Stimulated activated CD4-positive, alpha-beta T cell treated with anti-CD3 and anti-CD28 coated beads, Interleukin-4, amount 100 ng/mL, for 4 hours (primary cell): ENCODE measurements around the gene PUS1.
A peak's percentile ranks its signal among the peaks of the same experiment; 100 is the strongest.
"Not testable (repeated sequence)": the region's sequence is repeated elsewhere in the genome, so short reads cannot be mapped to it uniquely, and the experiment has no call there.

ENCODE experiments used
- DNase-seq, 2 experiments: peaks; one replicate each; pipeline ENCODE4 v3.0.0-alpha.2; 2020

The PUS1 gene

GRCh38 chr12:131941116-131941986 lies 12.3 kb downstream of the PUS1 start:
- no peak for DNase-seq

DNA sequence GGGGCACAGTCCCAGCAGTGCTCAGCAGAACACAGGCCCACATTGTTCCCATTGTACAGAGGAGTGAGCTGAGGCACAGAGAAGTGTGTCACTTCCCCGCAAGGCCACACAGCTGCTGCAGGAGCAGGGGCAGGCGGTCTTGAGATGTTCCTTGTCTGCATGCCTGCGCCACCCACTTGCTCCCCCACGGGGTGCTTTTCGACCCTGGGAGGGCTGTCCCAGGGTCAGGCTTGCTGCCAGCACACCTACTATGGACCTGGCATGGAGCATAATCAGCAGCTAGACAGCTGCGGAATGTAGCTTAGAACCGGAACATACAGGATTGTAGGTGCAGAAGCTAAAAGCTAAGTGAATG lies 12.9 kb downstream of the PUS1 start:
- no peak for DNase-seq

DNA sequence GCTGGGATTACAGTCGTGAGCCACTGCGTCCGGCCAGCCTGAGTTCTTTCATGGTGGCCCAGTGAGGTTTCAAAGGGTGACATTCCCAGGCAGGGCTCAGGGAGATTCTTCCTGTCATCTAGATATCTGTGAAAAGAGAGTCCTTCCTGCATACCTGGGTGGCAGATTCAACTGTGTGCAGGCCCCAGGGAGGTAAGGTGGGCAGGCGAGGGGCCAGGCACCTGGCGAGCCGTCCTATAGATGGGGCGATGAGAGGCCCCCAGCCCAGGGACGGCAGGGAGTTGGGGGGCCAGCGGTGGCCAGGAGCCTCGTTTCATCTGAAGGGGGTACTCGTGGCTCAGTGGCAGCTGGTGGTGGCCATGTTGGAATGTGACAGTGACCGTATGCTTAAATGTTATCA lies 13.6 kb downstream of the PUS1 start:
- DNase-seq, result no peak

DNA sequence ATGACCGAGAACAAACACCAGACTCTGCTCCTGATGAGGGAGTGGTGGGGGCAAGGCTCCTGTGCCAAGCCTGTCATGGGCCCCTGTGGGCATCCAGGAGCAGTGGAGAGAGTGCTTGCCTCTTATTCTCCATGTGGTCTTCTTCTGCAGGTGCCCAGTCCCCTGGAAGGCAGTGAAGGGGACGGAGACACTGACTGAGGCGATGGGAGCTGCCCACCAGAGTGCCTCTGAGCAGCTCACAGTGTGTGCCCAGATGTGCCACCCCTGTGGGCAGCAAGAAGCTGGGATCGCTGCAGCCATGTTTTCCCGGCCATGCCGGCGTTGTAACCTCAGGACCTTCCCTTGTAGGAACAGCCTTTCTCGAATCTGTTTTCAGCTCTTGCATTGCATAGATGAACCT lies 14.3 kb downstream of the PUS1 start:
- no peak for DNase-seq

GRCh38 chr12:131943876-131944275 lies 14.8 kb downstream of the PUS1 start:
- no peak for DNase-seq

DNA sequence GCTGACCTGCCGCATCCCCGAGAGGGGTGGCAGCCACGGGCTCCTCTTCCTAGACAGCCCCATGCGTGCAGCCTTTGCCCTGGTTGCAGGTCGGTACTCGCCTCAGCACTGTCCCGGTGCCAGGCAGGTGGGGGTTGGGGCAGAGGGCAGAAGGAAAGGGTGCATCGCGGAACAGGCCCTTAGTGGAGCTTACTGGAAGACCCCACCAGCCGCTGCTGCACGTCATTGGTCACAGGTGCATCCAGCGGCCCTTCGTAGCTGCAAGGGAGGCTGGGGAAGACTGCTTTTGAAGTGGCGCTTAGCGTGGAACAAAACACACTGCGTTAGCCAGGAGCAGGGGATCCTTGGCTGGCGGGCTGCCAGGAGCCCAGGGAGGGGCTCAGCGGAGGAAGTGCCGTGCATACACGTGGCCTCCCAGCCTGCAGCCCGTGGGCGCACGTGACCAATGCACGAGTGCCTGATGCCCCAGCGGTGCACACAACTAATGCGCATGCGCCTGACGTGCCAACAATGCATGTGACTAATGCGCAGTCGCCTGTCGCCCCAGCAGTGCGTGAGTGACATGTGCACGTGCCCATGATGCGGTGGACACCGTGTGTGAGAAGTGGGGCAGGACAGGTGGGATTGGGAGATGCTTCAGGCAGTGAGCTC lies 15.7 kb downstream of the PUS1 start:
- DNase-seq, result no peak

DNA sequence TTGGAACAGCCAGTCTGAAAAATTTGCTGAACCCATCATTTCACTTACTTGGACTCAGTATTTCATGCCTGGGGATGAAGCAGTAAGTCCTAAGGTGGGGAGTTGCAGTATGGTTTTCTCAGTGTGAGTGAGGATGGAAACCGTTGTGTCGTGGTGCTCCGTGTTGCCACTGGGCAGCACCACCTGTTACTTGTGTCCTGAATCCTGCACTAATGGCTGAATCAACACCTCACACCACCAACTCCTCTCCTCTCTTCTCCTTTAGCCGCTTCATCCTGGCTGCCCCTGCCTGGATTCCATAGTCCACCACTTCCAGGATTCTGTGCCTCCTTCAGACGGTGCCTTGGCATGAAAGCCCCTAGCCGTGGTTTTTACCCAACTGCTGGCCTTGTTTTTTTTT lies 17.7 kb downstream of the PUS1 start:
- DNase-seq, result no peak

- DNase-seq, result no peak
These were observed 18.5 kb downstream of the PUS1 start for GRCh38 chr12:131947482-131948027.

- DNase-seq, result no peak
These were observed 19.2 kb downstream of the PUS1 start for GRCh38 chr12:131948166-131948712.

DNA sequence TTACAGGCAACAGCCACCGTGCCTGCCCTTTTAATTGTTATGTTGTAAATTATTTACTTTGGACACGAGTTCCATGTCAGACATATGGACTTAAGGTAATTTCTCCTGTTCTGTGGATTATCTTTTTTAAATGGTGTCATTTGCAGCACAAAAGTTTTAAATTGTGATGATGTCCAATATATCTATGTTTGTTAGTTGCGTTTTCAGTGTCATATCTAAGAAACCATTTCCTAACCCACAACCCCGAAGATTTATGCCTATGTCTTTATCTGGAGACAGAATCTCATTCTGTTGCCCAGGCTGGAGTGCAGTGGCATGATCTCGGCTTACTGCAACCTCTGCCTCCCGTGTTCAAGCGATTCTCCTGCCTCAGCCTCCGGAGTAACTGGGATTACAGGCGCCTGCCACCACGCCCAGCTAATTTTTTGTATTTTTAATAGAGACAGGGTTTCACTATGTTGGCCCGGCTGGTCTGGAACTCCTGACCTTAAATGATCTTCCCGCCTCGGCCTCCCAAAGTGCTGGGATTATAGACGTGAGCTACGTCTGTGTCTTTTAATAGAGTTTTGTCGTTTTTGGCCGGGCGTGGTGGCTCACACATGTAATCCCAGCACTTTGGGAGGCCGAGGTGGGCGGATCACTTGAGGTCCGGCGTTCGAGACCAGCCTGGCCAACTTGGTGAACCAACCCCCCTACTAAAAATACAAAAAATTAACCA lies 19.8 kb downstream of the PUS1 start:
- DNase-seq, result not testable (repeated sequence)

DNA sequence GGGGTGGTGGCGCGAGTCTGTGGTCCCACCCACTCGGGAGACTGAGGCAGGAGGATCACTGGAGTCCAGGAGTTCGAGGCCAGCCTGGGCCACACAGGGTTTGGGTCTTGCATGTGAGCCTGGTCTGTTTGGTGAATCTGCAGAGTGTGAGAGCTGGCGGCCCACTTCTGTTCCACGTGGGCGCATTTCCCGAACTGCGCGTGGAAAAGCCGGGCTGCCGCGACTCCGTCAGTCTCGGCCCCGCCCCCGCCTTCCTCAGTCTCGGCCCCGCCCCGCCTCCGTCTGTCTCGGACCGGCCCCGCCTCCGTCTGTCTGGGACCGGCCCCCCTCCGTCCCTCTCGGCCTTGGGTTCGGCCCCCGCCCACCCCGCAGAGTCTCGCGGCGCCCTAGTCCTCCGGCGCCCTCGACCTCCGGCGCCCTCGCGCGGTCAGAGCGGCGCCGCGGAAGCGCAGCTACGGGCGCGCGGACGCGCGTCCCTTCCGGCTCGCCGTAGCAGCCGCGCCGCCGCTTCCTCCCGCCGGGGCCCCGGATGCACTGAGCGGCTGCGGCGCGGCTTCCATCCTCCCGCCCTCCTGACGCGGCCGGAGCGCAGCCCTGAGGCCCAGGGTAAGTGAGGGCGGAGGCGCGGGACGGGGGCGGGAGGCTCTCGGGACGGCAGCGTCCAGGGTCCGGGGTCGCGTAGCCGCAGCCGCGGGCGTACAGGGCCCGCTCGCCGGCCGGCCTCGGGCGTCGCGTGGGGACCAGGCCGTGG lies 20.5 kb downstream of the PUS1 start, which contains the start of gene EP400:
EP400 (plus strand) TSS at position 512 of the 751 bp plus-strand sequence. CDS start 10,678 bp downstream, outside the sequence.
- peak; percentile 97 for DNase-seq

DNA sequence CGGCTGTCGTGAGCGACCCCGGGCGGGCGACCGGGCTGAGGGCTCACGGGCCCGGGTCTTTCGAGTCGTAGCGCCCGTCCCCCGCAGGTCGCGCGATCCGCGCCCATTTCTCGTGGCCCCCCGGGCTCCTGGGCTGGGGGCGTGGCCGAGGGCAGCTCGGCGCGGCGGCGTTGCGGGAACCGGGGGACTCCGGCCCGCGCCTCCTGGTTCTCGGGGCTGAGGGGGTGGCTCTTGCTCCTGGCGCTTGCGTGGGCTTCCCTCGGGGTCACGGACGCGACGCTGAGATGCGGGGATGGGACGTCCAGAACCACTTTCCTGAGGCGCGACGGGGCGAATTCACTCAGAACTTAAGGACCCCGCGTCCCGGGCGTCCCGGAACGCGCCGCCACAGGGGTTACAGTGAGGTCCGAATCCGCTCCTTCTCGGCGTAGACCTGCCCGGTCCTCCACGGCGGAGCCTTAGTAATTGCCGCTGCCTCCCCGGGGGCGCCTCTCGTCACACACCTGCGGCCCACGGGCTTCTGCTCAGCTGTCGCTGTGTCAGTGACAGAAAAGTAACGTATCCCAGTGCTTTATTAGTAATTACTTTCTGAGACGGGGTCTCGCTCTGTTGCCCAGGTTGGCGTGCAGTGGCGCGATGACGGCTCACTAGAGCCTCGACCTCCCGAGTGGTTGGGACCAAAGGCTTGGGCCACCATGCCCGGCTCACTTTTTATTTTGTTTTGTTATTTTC lies 21.3 kb downstream of the PUS1 start:
- peak; percentile 35 to 61 for DNase-seq

GRCh38 chr12:131953810-131954209 lies 24.7 kb downstream of the PUS1 start:
- DNase-seq, result not testable (repeated sequence)

DNA sequence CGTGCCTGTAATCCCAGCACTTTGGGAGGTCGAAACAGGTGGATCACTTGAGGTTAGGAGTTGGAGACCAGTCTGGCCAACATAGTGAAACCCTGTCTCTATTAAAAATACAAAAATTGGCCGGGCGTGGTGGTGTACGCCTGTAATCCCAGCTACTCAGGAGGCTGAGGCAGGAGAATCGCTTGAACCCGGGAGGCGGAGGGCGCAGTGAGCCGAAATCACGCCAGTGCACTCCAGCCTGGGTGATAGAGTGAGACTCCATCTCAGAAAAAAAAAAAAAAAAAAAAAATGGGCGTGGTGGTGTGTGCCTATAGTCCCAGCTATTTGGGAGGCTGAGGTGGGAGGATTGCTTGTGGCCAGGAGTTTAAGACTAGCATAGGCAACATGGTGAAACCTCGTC lies 25.4 kb downstream of the PUS1 start:
- not testable (repeated sequence) for DNase-seq

DNA sequence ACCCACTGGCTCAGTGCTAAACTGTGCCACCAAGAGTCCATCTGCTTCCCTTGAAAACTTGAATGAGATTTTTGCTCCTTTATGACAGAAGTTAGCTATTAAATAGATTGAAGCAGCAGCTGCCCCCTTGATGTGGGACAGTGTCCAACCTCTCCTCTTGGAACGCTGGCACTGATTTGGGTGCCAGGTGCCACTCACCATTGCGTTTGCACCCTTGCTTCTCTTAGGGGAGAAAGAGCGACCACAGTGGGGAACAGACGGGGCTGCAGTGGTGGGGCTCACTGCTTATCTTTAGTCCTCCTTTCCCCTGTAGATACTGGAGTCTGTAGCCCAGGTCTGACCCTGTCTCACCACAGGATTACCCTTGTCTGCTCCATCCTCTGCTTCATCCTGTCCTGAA lies 30.0 kb downstream of the PUS1 start:
- no peak for DNase-seq

GRCh38 chr12:131959641-131960589 lies 30.8 kb downstream of the PUS1 start:
- no peak for DNase-seq

DNA sequence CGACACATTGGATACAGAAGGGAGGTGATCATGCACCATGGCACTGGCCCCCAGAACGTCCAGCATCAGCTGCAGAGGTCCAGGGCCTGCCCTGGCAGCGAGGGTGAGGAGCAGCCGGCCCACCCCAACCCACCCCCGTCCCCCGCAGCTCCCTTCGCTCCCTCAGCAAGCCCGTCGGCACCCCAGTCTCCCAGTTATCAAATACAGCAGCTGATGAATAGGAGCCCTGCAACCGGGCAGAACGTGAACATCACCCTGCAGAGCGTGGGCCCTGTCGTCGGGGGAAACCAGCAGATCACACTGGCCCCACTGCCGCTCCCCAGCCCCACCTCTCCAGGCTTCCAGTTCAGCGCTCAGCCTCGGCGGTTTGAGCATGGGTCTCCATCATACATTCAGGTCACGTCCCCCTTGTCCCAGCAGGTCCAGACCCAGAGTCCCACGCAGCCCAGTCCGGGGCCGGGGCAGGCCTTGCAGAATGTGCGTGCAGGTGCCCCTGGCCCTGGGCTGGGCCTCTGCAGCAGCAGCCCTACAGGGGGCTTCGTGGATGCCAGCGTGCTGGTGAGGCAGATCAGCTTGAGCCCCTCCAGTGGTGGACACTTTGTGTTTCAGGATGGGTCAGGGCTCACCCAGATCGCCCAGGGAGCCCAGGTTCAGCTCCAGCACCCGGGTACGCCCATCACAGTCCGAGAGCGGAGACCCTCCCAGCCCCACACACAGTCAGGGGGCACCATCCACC lies 31.7 kb downstream of the PUS1 start:
- DNase-seq, result not testable (repeated sequence)

DNA sequence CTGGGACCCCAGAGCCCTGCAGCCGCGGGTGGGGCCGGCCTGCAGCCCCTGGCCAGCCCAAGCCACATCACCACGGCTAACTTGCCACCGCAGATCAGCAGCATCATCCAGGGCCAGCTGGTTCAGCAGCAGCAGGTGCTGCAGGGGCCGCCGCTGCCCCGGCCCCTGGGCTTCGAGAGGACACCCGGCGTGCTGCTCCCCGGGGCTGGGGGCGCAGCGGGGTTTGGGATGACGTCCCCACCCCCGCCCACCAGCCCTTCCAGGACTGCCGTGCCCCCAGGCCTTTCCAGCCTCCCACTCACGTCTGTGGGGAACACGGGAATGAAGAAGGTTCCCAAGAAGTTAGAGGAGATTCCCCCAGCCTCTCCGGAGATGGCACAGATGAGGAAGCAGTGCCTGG lies 32.3 kb downstream of the PUS1 start:
- DNase-seq, result not testable (repeated sequence)

GRCh38 chr12:131962069-131962468 lies 33.0 kb downstream of the PUS1 start:
- DNase-seq, result no peak

GRCh38 chr12:131963381-131963780 lies 34.3 kb downstream of the PUS1 start:
- DNase-seq, result no peak
